Activated T-cell treated with anti-CD3 and anti-CD28 coated beads for 4 hours (primary cell): Measurements from ENCODE around the gene TNRC6C.

Experiments
- DNase-seq: peaks from one replicate; pipeline ENCODE4 v3.0.0-alpha.2; 2020

Gene TNRC6C

DNA sequence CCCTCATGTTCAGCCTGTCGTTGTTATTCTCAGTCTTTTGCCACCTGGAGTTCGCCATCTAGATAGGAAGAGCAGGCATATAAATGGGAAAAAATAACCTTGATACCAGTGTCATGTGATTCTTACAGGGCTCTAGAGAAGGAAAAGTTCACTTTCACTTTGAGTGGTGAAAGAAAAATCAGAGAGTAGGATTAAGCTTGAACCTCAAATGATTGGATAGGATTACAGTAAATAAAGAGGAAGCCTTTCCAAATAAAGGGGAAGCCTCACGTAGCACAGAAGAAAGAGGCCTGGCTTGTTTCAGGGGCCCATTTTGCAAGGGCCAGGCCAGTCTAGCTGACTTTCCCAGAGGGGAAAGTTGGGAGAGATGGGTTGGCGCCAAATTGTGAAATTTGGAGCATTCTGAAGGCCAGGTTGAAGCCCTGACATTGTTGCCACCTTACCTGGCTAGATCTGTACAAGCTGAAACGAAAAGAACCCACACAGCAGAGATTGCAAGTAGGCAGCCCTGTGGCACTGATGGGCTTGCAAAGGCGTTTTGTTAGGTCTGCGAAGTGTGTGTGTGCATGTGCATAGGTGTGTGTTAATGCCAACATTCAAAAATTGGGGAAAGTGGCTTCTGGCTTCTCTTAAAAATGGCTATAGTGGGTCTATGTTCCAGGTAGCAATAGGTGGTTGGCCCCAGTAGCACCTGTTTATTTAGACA, 131.2 kb downstream of the TNRC6C start:
- no peak for DNase-seq

DNA sequence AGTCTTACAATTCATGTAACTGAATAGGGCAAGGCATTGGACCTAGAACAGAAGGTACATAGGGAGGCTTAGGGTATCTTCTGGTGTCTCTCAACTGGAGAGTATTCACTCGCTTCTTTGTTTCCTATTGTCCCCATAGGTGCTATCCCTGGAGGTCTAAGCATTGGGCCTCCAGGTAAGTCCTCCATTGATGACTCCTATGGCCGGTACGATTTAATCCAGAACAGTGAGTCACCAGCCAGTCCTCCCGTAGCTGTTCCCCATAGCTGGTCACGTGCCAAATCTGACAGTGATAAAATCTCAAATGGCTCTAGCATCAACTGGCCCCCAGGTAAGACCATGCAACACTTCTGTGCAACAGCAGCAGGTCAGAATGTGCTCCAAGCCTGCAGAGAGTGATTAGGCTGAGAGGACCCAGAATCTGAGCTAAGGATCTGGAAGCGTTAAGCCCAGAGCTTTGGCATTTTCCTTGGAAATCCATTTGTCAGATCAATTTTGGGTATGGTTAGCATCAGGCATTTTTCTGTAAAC, 134.4 kb downstream of the TNRC6C start:
- DNase-seq, result no peak

DNA sequence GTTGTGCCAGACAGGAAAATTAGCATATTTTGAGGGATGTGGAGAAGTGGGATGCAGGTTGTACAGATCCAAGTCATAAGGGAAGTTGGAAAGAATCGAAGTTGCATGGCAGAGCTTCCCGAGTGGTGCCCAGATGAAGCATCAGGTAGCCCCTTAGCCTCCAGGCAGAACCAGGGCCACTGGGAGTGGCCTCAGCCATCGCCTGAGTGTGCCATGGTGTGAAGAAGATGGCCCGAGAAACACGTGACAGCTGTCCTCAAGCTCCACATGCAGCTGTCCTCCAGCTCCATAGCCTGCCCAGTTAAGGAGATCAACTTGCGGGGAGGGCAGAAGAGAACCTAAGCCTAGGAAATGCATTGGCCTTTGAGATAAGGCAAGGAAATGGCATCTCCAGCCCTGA, 136.5 kb downstream of the TNRC6C start:
- DNase-seq, result no peak

DNA sequence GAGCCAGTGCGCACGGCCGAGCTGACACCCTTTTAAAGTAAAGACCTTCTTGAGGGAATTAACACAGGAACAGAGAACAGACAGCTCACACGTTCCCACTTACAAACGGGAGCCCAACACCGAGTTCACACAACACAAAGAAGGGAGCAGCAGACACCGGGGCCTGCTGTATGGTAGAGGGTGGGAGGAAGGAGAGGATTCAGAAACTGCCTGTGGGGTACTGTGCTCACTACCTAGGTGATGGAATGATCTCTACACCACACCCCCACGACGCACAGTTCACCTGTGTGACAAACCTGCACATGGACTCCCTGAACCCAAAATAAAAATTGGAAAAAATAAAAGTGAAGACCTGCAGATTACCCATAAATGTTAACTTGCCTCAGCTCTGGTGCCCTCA, 137.6 kb downstream of the TNRC6C start:
- DNase-seq, result no peak

DNA sequence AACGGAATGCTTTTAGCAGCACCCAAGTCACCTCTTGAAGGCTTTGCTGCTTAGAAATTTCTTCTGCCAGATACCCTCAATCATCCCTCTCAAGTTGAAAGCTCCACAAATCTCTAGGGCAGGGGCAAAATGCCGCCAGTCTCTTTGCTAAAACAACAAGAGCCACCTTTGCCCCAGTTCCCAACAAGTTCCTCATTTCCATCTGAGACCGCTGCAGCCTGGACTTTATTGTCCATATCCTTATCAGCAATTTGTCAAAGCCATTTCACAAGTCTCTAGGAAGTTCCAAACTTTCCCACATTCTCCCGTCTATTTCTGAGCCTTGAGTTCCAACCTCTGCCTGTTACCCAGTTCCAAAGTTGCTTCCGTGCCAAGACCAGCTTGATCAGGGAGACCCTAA, 142.6 kb downstream of the TNRC6C start:
- no peak for DNase-seq

DNA sequence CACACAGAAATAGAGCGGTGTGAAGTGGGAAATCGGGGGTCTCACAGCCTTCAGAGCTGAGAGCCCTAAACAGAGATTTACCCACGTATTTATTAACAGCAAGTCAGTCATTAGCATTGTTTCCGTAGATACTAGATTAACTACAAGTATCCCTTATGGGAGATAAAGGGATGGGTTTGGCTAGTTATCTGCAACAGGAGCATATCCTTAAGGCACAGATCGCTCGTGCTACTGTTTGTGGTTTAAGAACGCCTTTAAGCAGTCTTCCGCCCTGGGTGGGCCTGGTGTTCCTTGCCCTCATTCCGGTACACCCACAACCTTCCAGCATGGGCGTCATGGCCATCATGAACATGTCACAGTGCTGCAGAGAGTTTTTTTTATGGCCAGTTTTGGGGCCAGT, 143.0 kb downstream of the TNRC6C start:
- DNase-seq, result no peak

DNA sequence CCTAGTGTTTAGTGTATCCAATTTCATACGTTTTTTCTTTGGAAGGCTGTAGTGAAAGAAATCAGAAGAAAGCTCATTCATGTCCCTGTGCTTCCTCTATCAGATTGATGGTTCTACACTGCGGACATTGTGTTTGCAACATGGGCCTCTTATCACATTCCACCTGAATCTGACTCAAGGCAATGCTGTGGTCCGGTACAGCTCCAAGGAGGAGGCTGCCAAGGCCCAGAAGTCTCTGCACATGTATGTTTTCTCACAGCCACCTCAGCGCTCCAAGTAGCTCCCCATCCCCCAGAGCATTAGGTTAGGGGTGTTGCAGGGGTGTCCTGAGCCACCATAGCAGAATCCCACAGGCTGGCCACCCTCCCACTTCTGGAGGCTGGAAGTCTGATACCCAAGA, 144.8 kb downstream of the TNRC6C start:
- DNase-seq, result no peak

DNA sequence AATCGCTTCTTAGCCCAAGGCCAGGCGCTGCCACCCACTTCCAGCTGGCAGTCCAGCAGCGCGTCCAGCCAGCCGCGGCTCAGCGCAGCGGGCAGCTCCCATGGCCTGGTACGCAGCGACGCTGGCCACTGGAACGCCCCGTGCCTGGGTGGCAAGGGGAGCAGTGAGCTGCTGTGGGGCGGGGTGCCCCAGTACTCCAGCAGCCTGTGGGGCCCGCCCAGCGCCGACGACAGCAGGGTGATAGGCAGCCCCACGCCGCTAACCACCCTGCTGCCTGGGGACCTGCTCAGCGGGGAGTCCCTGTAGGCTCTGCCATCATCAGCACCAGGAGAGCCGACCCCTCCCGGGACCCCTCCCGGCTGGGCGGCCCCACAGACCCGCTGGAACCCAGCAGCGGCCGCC, 146.0 kb downstream of the TNRC6C start:
- no peak for DNase-seq

DNA sequence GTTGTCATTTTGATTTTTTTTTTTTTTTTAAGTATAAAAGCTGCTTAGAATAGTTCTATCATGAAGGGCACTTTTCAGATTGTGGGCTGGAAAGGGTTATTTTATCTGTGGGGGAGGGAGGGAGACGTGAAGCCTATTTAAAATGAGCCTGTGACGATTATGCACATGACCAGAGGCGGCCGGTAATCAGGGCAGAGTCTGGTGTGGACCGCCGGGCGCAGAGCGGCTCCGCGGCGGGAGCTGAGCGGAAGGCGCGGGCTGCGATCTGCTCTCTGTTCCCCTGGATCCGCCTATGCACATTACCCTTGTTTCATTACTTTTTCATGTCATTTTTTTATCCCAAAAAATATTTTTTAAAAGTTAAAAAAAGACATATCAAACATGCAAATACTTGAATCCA, 146.6 kb downstream of the TNRC6C start:
- no peak for DNase-seq

DNA sequence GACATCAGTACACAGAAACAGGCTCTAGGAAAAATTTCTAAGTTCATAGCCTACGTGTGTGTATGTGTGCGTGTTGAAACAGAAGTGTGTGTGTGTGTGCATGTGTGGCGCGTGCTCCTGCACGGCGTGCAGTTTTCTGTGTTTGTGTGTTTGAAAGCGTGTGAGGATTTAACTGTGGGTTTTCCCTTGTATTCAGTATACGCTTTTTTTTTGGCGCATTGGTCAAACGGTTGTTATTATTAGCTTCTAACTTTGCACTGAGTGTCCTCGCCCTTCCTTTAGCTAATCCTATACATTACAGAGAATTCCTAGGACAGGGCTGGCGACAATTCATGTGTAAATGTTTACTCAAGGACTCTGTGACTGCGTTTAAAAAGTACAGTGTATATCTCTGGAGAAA, 147.0 kb downstream of the TNRC6C start:
- DNase-seq, result no peak

DNA sequence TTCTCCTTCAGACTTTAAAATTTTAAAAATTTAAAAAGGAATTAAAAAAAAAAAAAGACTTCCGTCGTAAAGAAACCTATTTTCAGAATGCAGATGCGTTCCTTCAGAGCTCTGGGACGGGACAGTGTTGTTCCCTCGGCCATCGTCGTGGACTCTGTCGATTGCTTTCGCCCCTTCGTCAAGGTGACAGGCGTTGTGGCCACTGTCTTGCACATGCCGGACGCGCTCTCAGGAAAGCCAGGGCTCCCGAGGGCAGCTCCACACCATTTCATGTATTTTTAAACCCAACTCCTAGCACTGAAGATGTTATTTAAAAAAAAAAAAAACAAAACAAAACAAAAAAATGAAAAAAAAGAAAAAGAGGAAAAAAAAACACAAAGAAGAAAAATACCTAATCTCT, 147.7 kb downstream of the TNRC6C start:
- no peak for DNase-seq

DNA sequence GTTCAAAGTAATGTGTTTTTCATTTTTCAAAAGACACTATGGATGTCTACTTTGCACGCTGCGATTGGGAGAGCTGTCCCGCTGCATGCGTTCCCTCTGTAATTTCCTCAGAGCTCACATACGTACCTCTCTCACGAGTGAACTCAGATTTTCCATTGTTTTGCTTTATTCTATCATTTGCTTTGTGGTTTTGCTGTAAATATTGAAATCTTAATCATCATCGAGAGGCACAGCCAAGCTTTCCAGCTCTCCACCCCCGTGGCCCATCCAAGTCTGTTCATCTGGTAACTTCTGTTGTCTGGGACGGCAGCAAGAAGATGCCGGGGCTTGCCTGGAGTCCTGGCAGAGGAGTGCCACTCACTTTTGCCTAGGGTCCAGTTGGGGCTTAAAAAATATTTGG, 149.0 kb downstream of the TNRC6C start:
- no peak for DNase-seq

DNA sequence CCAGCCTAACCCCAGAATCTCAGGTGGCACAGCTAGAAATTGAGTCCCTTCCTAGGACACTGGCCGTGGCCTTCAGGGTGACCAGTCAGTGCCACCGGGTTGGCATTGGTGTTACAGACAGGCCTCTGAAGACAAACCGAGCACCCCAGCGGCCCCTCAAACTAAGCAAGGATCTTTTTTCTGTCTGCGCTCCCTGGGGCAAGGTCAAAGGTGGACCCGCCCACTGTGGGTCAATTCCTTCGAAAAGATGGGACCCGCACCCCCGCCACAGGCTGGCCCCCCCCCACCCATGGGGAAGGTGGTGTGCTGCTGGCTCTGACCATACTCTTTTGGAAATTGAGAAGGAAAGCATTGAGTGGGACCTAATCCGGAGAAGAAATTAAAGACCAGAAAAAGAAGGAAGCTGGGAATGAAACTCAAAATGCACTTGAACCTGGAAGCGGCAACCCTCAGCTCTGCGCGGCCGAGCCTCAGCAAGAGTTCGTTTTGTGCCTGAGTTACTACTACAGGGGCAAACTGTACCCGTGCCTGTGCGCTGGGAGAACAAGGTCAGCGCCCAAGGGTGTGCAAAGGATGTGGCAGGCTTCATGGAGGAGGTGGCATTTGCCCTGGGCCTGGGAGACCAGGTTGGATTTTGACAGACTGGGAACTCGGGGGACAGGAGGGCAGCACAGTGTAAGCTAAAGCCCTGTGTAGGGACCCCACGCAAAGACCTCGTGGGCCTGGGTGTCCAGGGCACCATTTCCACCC, 149.6 kb downstream of the TNRC6C start:
- no peak for DNase-seq

DNA sequence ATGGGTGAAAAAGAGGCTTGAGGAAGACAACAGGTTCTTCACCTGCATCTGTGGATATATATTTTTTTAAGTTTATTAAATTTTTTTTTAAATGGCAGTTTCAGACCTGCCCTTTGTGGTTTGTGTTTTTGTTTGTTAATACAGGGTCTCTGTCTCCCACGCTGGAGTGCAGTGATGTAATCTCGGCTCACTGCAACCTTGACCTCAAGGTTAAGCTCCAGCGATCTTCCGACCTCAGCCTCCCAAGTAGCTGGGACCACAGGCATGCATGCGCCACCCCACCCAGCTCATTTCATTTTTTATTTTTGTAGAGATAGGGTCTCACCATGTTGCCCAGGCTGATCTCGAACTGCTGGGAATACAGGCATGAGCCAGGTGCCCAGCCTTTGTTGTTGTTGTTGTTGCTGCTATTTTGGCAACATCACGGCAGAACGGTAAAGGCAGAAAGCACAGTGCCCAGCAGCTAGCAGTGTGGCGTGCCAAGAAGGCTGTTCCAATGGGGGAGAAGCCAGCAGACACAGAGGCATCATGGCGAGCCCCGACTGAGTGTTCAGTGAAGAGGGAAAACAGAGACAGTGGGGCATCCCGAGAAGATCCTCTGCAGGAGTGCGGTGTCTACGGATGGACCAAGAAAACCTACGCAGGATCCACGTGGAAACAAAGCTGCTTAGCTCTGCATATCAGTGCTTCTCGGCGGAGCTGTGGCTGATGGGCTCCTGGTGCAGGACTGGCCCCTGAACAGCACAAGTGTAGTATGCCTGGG, 150.4 kb downstream of the TNRC6C start:
- DNase-seq, result no peak

DNA sequence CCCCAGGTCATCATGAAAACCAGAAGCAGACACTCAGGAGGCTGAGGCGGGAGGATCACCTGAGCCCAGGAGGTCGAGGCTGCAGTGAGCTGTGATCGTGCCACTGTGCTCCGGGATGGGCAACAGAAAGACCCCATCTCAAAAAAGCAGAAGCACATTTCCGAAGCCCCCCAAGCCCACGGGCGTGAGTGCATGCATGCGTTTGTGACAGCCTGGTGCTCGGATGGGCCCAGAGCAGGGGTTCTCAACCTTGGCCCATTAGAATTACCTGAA, 150.9 kb downstream of the TNRC6C start:
- DNase-seq, result no peak

DNA sequence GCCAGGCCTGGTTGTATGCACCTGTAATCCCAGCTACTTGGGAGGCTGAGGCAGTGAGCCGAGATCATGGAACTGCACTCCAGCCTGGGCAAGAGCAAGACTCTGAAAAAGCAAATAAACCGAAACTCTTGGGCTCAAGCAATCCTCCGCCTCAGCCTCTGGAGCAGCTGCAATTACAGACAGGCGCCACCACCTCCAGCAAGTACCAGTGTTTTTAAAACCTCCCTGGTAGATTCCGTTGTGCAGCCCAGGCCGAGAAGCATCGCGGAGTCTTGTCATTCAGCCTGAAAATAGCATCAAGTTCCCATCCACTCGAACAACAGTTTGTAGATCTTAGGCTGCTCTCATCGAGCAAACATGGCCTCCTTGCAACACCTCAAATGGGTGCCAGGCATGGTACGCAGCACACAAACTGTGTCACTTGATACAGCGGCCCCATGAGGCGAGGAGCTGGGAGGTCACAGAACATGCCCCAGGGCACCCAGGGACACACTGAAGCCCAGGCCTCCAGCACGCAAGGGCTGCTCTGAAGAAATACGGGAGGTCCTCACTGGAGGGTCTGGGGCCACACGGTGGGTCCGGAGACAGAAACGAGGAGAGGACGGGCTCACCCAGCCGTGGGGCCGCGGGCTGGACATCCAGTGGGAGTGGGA, 152.0 kb downstream of the TNRC6C start:
- DNase-seq, result no peak

DNA sequence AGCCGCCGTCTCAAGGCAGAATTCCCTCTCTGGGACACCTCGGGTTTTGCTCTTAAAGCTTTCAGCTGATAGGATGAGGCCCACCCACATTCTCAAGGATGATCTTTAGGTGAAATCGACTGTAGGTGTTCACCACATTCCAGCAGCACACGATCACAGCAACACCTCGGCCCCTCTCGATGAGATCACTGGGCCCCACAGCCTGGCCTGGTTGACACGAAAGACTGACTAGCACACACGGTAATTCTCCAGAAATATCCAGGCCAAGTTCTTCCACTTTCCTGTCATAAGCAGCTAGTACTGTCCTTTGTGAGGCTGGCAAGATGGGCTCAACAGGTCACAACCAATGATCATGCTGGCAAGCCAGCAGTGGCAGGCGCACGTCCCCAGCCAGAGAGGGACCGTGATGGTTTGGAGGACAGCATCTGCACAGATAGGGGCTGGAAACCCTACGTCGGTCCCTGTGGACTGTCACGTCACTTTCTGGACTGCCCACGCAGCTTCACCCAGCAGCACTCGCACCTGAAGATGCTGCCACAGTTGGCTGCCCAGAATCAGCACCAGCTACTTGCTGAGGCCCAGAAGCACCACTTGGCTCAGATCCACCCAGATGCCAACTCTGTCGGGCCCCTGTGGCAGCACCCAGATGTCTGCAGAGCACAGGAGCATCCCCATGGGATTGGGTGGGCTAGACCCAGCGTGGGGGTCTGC, 152.7 kb downstream of the TNRC6C start:
- DNase-seq, result no peak

DNA sequence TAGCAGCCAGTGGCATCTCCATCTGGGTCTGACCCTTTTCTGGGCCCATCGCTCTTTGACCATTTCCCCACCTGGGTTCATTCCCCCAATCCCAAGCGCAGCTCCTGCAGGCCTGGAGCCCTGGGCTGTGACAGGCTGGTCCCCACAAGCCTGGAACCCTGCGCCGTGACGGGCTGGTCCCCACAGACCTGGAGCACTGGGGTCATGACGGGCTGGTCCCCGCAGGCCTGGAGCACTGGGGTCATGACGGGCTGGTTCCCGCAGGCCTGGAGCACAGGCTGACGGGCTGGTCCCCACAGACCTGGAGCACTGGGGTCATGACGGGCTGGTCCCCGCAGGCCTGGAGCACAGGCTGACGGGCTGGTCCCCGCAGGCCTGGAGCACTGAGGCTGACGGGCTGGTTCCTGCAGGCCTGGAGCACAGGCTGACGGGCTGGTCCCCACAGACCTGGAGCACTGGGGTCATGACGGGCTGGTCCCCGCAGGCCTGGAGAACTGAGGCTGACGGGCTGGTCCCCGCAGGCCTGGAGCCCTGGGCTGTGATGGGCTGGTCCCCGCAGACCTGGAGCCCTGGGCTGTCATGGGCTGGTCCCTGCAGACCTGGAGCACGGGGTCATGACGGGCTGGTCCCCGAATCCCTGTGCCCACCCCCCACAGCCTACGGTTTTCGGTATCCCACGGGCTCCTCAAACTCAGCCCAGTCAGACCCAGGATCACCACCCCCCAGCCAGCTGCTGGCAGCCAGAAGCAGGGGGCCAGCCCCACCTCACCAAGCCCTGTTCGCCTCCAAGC, 153.4 kb downstream of the TNRC6C start:
- DNase-seq, result no peak

DNA sequence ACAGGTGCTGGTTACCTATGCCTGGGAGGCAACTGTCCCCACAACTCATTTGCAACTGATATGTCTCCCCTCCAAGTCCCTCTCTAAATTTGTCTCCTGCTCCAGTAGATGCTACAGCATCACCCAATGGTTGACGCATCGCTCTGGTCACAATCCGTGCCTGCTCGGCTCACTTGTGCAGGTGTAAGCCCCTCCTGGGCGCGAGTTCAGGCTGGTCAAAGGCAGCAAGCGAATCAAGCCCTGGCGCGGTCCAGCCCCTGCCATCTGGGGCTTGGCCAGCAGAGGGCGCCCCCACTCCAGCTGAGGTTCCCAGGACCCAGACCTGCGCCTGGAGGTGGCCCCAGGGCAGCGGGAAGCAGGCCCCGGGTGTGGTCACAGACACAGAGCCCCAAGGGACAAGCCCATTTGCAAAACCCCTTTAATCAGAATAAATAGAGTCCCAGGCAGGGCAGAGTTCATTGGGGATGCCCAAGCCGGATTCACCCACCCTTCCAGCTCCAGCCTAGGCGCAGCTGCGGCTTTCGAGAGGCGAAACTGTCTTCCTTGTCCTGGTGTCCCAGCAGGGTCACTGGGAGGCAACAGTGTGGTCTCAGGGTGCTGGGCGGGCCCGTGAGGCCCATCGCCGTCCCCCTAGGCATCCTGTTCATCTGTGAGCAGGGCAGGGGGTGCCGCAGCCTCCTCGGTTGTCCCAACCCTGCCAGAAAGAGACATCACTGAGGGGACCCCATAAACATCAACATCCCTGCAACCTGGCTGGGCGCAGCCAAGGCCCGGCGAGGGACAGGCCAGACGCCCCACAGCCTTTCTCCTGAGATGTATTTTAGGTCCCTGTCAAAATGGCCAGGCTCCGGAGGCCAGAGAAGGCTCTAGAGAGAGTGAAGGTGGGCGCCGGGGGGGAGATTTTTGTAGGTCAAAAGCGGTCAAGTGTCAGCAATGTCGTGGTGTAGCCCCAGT, 154.3 kb downstream of the TNRC6C start:
- DNase-seq, result peak; percentile 73
